ENCODE measurements around the gene PHF21A. TPM values are rescaled to one million over a fixed set of nuclear protein-coding genes. Genes with fewer than 3 reads are reported as not detected.

Gene PHF21A
- 36.6 TPM for total RNA-seq
- long read RNA-seq, partial matches to known transcripts, result 11 of 29 reads
- long read RNA-seq, other reads (novel, unspliced or antisense), result 18 of 29 reads

DNA sequence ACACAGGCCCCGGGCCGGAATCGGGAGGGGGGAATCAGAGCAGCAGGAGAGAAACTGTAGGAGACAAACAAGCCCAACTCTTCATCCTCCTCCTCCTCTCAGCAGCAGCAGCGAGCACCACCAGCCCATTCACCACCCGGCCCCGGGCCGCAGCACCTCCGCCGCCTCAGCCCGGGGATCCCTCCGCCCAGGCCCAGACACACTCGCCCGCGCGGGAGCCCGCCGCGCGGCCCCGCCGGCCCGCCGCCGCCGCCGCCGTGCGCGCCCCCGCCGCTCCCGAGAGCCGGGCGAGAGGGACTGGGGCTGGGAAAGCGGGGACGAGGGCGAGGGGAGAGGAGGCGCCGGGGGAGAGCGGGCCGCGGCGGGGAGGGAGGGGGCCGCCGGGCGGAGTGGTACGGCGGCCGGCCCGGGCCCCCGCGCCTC lies at the start of gene PHF21A:
Gene PHF21A (minus strand): TSS at position 154 of the 423 bp plus-strand sequence. CDS start 37,235 bp downstream, outside the sequence.
- ATAC-seq (ENCODE audit: poor library complexity), result peak; percentile 84
- DNase-seq, result peak; percentile 94
- intact Hi-C loops (cut with DNase I), result loop anchor here (10.0 kb wide), 1 partner anchor 113 kb away; no protein-coding TSS in a partner anchor

- DNase-seq, result no peak
- intact Hi-C loops (cut with DNase I), result no loop called here
- ATAC-seq (ENCODE audit: poor library complexity), result no peak
Measured at GRCh38 chr11:46170797-46171196, 49.5 kb upstream of the PHF21A start.

GRCh38 chr11:46162700-46163099 lies 41.4 kb upstream of the PHF21A start:
- intact Hi-C loops (cut with DNase I), result no loop called here
- DNase-seq (no peak), ATAC-seq (ENCODE audit: poor library complexity) (no peak)

GRCh38 chr11:46161201-46161600 lies 39.9 kb upstream of the PHF21A start:
- intact Hi-C loops (cut with DNase I), result no loop called here
- no peak for ATAC-seq (ENCODE audit: poor library complexity)
- DNase-seq, result no peak

GRCh38 chr11:46160100-46160499 lies 38.8 kb upstream of the PHF21A start:
- intact Hi-C loops (cut with DNase I), result no loop called here
- DNase-seq (no peak), ATAC-seq (ENCODE audit: poor library complexity) (no peak)

- no peak for ATAC-seq (ENCODE audit: poor library complexity)
- intact Hi-C loops (cut with DNase I), result no loop called here
- DNase-seq, result no peak
Measured at GRCh38 chr11:46159680-46160079, 38.4 kb upstream of the PHF21A start.

DNA sequence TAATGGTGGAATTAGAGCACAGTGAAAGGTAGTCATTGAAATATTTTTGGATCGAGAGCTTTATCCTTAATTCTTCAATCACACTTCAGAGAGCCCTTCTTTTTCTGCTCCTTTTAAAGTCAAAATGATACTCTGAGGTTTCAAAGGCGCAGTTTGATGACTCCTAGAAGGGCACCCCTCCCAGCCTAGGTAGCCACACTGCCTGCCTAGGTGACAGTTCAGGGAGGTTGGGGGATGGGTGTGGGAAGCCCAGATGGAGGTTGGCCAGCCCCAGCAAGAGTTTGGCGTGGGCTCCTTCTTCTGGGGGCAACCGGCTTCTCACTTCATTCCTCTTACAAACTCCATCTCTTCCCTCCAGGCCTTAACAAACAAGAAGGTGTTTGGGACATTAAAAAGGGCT lies 28.6 kb upstream of the PHF21A start:
- DNase-seq (no peak), ATAC-seq (ENCODE audit: poor library complexity) (no peak)
- intact Hi-C loops (cut with DNase I), result no loop called here

DNA sequence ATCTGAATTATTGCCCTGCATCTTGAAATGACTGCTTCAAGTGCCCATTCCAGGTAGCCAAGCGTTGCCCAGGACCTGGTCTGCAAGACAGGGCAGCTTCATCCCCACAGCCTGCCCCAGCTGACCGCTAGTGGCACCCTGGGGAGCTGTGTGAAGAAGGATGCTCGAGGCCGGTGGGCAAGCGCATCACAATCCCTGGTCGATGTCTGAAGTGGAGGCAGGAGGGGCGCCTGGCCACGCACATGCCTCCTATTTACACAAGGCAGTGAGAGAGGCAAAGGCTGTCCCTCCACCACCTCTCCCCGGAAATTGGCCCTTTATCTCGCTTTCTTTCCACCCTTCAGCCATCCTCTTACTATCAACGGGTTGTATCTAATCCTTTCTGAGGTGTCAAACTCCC lies 28.1 kb upstream of the PHF21A start:
- no peak for DNase-seq
- intact Hi-C loops (cut with DNase I), result no loop called here
- ATAC-seq (ENCODE audit: poor library complexity), result no peak

DNA sequence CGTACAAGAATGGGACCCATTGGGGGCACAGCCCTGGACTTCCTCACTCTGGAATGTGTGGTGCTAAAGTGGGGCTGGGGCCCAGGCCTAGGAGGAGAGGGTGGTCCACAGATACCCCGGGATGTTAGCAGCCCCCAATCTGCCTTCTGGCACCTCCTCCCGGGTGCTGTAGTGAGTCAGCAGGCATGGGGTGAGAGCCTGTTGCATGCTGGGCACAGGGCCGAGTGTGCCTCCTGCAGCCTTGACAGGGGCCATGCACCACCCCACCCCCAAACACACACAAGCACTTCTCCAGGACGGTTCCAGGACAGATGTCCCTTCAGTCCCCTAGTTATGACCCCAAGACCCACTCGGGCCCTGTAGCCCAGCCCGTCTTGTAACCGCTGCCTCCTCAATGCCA lies 23.5 kb upstream of the PHF21A start:
- intact Hi-C loops (cut with DNase I), result no loop called here
- no peak for DNase-seq

GRCh38 chr11:46143049-46143806 lies 22.0 kb upstream of the PHF21A start:
- DNase-seq (no peak), ATAC-seq (ENCODE audit: poor library complexity) (no peak)
- intact Hi-C loops (cut with DNase I), result no loop called here

More for the DNA sequence above, 23.5 kb upstream of the PHF21A start:
- ATAC-seq (ENCODE audit: poor library complexity), result no peak

DNA sequence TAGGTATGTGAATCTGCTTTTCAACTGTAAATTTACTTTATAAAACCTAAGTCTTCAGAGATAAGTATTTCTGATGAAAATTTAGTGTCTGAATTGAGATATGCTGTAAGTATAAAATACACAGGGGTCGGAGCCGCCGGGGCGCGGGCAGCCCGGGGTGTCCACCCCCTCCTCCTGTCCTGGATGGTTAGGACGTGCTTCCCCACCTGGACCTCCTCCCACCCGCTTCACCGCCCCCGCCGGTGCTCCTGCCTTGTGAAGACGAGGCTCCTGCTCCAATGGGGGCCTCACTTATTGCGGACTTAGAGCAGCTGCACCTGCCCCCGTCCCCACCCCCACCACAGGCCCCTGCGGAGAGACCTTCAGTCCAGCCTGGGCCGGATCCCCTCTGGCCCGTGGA lies 21.3 kb upstream of the PHF21A start:
- ATAC-seq (ENCODE audit: poor library complexity), result no peak
- DNase-seq, result no peak
- intact Hi-C loops (cut with DNase I), result no loop called here

DNA sequence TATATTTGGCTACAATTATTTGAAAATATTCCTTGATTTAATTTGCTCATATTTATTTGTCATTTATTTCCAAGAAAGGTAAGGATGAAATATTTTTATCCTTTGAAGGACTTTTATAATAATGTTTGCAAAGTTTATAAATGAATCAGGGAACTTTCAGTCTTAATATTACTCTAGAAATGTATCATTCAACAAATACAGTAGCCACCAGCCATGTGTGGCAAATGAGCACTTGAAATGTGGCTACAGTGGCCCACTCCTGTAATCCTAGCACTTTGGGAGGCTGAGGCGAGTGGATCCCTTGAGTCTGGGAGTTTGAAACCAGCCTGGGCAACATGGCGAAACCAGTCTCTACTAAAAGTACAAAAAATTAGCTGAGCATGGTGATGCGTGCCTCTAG lies 20.3 kb upstream of the PHF21A start:
- ATAC-seq (ENCODE audit: poor library complexity), result no peak
- intact Hi-C loops (cut with DNase I), result no loop called here

GRCh38 chr11:46134540-46134939 lies 13.3 kb upstream of the PHF21A start:
- DNase-seq (no peak), ATAC-seq (ENCODE audit: poor library complexity) (no peak)
- intact Hi-C loops (cut with DNase I), result no loop called here

More for the DNA sequence above, 20.3 kb upstream of the PHF21A start:
- DNase-seq, result no peak

- DNase-seq (no peak), ATAC-seq (ENCODE audit: poor library complexity) (no peak)
- intact Hi-C loops (cut with DNase I), result no loop called here
Measured at GRCh38 chr11:46134061-46134460, 12.8 kb upstream of the PHF21A start.

DNA sequence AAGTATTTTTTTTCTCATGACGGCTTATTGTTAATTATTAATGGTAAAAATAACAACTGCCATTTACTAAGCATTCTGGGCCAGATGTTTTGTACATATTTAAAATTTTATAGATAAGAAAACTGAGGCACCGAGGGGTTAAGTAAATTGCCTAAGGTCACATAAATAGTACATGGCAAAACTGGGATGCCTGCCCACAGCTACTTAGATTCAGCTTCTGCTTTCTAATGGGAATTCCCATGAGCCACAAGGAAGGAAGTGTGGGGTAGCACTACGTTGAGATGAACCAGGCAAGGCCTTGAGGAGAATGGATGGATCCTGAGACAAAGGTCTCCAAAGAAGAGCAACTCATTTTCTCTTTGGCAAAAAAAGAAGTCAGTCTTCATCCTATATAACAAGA lies 11.9 kb upstream of the PHF21A start:
- intact Hi-C loops (cut with DNase I), result no loop called here
- ATAC-seq (ENCODE audit: poor library complexity), result peak; percentile 71
- DNase-seq, result no peak

DNA sequence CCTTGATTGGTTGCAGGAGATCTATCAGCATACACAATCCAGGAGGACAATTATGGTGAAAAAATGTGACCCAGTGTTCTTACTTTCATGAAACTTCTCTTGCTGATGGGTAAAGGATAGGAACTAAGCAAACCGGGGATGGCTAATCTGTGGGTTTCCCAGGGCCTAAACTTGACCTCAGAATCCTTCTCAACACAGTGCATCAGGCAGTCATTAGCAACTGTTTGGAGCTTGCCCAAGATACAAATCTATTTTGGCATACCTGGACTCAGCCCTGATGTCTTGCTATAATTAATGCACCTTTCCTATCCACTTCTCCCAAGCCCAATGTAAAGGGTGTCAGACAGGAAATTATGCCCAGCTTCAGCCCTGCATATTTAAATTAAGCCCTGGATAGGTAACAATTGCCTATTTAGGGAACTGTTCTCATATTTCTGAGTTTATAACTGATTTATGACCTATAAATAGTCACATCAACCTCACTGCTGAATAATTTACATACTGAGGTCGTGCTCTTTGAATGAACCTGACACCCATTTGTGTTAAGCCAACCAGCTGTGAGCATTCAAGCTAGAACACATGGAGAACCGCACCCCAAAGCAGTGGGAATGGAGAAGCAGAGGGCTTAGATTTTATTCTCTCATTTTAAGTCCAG lies 9.2 kb upstream of the PHF21A start:
- no peak for ATAC-seq (ENCODE audit: poor library complexity)
- intact Hi-C loops (cut with DNase I), result no loop called here

DNA sequence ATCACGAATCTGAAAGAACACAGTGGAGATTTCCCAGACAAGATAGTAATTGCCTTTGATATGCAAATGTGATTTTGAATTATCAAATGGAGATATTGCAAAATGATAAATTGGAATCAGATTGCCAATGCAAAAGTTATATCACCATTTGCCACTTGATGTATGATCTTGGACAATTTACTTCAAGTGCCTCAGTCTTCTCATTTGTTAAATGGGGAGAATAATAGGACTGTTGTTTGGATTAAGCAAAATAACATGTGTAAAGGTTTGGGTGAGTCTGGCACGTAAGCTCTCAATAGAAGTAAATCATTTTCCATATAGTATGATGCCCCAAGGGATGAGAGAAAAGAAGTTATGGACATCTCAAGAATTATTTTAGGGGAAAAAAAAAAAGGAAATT lies 7.9 kb upstream of the PHF21A start:
- ATAC-seq (ENCODE audit: poor library complexity) (no peak), DNase-seq (no peak)
- intact Hi-C loops (cut with DNase I), result loop anchor here (10.0 kb wide), 1 partner anchor 106 kb away; no protein-coding TSS in a partner anchor

More for the DNA sequence above, 9.2 kb upstream of the PHF21A start:
- no peak for DNase-seq

GRCh38 chr11:46127150-46127638 lies 5.9 kb upstream of the PHF21A start:
- intact Hi-C loops (cut with DNase I), result loop anchor here (10.0 kb wide), 1 partner anchor 108 kb away; no protein-coding TSS in a partner anchor
- ATAC-seq (ENCODE audit: poor library complexity), result peak; percentile 81
- no peak for DNase-seq

DNA sequence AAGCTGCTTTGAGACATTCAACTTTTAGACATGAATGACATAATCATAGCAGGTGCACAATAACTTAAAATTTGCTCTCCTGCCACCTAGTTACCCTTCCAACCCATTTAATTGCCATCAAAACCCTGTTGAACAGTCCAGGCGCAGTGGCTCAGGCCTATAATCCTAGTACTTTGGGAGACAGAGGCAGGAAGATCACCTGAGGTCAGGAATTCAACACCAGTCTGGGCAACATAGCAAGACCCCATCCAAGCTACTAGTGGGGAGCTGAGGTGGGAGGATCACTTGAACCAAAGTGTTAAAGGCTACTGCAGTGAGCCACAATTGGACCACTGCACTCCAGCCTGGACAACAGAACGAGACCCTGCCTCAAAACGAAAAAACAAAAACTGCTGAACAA lies 4.0 kb upstream of the PHF21A start:
- DNase-seq (no peak), ATAC-seq (ENCODE audit: poor library complexity) (no peak)
- intact Hi-C loops (cut with DNase I), result loop anchor here (10.0 kb wide), 1 partner anchor 110 kb away; no protein-coding TSS in a partner anchor
